Measurements from ENCODE around the gene DLL4. TPM values are rescaled to one million over a fixed set of nuclear protein-coding genes. Genes with fewer than 3 reads are reported as not detected.

DLL4 gene
- total and polyA plus RNA-seq, 9 donors = 2.6 to 15.7 (median 7.9) TPM

DNA sequence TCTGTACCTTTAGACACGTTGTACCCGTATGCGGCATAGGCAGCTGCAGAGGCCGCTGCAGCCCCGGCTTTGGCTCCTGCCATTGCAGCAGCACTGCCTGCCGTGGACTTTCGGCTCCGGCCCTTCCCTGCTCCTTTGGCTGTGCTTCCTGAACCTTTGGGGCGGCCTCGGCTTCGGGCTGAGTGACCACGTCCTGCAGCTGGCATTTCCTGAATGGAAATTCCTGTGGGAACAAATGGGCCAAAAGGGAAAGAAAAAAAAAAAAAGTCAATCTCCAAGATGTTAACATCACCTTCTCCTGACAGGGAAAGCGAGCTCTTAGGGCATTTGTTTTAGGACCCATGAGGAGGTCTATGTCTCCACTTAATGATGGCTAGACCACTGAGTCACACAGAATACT, 53.7 kb downstream of the DLL4 start:
- WGBS, 3 donors = 74 to 81% (median 77%) methylated on average over 13 of the region's 13 CpGs
- Histone ChIP-seq H3K27me3 (no peaks in the 10 kb centered on the region), H3K36me3 (no peaks in the 10 kb centered on the region), H3K4me1 (ENCODE audit: insufficient read depth) (no peaks in the 10 kb centered on the region), H3K4me3 (no peak overlapping the region), H3K27ac (no peak overlapping the region), H3K9me3 (no peaks in the 10 kb centered on the region)
- TF ChIP-seq POLR2A (IDR thresholded peaks at IDR 0.05) (no peak), CTCF (IDR thresholded peaks at IDR 0.05) (no peak), EP300 (IDR thresholded peaks at IDR 0.05) (no peak)
- DNase-seq = no peak
- intact Hi-C loops (cut with DNase I) = no loop called here

DNA sequence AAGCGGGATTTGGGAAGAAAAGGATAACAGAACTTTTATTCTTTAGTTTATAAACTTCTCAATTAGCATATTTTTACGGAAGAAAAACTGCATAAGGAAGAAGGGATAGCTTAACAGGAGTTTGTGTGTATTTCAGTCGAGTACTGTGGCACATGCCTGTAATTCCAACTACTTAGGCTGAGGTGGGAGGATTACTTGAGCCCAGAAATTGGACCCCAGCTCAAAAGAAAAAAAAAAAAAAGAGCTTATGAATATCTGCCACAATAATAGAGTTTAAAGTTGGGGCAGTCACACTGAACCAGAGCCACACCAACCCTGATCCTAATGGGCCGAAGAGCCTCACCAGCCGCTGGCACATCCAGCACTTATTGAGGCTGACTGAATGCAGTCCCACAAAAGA, 55.3 kb downstream of the DLL4 start:
- Histone ChIP-seq H3K27ac (no peak overlapping the region), H3K27me3 (no peaks in the 10 kb centered on the region), H3K9me3 (no peaks in the 10 kb centered on the region), H3K36me3 (no peaks in the 10 kb centered on the region), H3K4me3 (no peak overlapping the region), H3K4me1 (ENCODE audit: insufficient read depth) (no peaks in the 10 kb centered on the region)
- intact Hi-C loops (cut with DNase I) = no loop called here
- no peak for TF ChIP-seq CTCF (IDR thresholded peaks at IDR 0.05)
- no peak for TF ChIP-seq EP300 (IDR thresholded peaks at IDR 0.05)
- no peak for TF ChIP-seq POLR2A (IDR thresholded peaks at IDR 0.05)
- DNase-seq = no peak
- 89 to 92% (median 90%) methylated on average over 5 of the region's 5 CpGs for WGBS, 3 donors

- Histone ChIP-seq H3K27ac (no peak overlapping the region), H3K9me3 (no peaks in the 10 kb centered on the region), H3K36me3 (no peaks in the 10 kb centered on the region), H3K4me1 (ENCODE audit: insufficient read depth) (no peaks in the 10 kb centered on the region), H3K27me3 (no peaks in the 10 kb centered on the region), H3K4me3 (no peak overlapping the region)
- TF ChIP-seq POLR2A (IDR thresholded peaks at IDR 0.05) = no peak
- no peak for TF ChIP-seq EP300 (IDR thresholded peaks at IDR 0.05)
- TF ChIP-seq CTCF (IDR thresholded peaks at IDR 0.05) = no peak
- intact Hi-C loops (cut with DNase I) = no loop called here
- no peak for DNase-seq
- WGBS, 3 donors = 49 to 73% (median 54%) methylated on average over 4 of the region's 4 CpGs
Measured at GRCh38 chr15:40984964-40985363, 55.8 kb downstream of the DLL4 start.

- H3K4me1 ChIP-seq (ENCODE audit: insufficient read depth) = no peaks in the 10 kb centered on the region
- no peaks in the 10 kb centered on the region for H3K27me3 ChIP-seq
- TF ChIP-seq CTCF (IDR thresholded peaks at IDR 0.05) = no peak
- no peak for TF ChIP-seq POLR2A (IDR thresholded peaks at IDR 0.05)
- TF ChIP-seq EP300 (IDR thresholded peaks at IDR 0.05) = no peak
- no peak overlapping the region for H3K4me3 ChIP-seq
- intact Hi-C loops (cut with DNase I) = no loop called here
- no peak for DNase-seq
- H3K36me3 ChIP-seq = no peaks in the 10 kb centered on the region
- H3K9me3 ChIP-seq = no peaks in the 10 kb centered on the region
- no peak overlapping the region for H3K27ac ChIP-seq
- 61 to 67% (median 66%) methylated on average over 6 of the region's 6 CpGs for WGBS, 3 donors
Measured at GRCh38 chr15:40985541-40986330, 56.6 kb downstream of the DLL4 start.

Measured in ovary (tissue), 9 donors.